ENCODE data around the gene ZNF407. TPM values are rescaled to one million over a fixed set of nuclear protein-coding genes. Genes with fewer than 3 reads are reported as not detected.
A peak's percentile ranks its signal among the peaks of the same experiment; 100 is the strongest.

Gene ZNF407
- total RNA-seq, 1 donor from 2014 or later = 14.7 TPM

DNA sequence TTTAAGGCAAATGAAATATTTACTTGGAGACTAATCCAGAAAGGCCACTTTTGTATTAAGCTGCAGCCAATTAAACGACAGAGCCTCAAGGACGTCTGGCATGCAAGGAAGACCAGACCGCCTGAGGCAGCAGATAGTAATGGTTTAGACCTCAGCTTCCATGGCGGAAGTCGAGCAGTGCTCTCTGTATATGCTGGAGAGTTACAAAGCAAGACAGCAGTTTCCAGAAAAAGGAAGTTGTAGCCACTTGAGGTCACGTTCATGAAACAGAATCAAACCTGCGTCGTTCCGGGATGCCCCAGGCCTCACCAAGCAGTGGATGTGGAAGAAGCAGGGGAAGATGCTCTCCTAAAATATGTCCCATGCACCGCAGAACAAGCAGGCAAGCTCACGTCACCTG is 469.3 kb downstream of the ZNF407 start:
- no peak for DNase-seq (ENCODE audit: extremely low spot score, unreplicated experiment)
- Mint-ChIP-seq H3K4me1 (ENCODE audit: unreplicated experiment) (peaks cover 41% of the 10 kb centered on the region), H3K4me3 (no peak overlapping the region), H3K36me3 (peaks cover 6% of the 10 kb centered on the region), H3K27me3 (no peaks in the 10 kb centered on the region), H3K27ac (no peak overlapping the region), H3K9me3 (no peaks in the 10 kb centered on the region)
- TF ChIP-seq, protein P1, sequence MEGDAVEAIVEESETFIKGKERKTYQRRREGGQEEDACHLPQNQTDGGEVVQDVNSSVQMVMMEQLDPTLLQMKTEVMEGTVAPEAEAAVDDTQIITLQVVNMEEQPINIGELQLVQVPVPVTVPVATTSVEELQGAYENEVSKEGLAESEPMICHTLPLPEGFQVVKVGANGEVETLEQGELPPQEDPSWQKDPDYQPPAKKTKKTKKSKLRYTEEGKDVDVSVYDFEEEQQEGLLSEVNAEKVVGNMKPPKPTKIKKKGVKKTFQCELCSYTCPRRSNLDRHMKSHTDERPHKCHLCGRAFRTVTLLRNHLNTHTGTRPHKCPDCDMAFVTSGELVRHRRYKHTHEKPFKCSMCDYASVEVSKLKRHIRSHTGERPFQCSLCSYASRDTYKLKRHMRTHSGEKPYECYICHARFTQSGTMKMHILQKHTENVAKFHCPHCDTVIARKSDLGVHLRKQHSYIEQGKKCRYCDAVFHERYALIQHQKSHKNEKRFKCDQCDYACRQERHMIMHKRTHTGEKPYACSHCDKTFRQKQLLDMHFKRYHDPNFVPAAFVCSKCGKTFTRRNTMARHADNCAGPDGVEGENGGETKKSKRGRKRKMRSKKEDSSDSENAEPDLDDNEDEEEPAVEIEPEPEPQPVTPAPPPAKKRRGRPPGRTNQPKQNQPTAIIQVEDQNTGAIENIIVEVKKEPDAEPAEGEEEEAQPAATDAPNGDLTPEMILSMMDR (conservative IDR thresholded peaks at IDR 0.05) = no peak

DNA sequence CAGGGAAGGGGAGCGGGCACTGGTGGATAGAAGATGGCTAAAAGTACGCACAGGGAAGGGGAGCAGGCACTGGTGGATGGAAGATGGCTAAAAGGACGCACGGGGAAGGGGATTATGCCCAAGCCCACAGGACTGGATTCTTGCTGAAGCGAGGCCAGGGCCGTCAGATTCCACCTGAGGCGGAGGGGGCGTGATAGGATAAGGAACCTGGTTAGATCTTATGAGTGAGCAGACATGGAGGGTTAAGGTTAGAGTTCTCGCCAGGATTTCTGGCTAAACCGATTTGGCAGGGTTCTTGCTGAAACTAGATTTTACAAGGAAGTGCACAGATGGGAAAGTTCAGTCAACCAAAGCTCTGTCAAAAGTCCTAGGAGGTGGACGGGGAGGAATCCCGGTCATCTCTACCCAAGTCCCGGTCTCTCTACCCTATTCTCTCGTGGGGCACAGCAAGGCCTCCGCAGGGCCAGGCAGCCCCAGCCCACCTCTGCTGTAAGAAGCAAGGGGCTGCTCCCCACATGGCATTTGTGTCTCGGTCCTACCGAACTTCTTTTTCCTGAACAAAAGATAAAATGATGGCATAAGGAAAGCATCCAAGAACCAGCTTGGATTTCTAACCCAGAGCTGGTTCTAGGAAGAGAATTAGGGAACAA is 470.5 kb downstream of the ZNF407 start:
- DNase-seq (ENCODE audit: extremely low spot score, unreplicated experiment) = no peak
- TF ChIP-seq, protein P1 (conservative IDR thresholded peaks at IDR 0.05) = no peak
- peaks cover 6% of the 10 kb centered on the region for H3K36me3 Mint-ChIP-seq
- peak overlapping the region; percentile 19 for H3K27ac Mint-ChIP-seq
- no peaks in the 10 kb centered on the region for H3K9me3 Mint-ChIP-seq
- H3K4me3 Mint-ChIP-seq = no peak overlapping the region
- no peaks in the 10 kb centered on the region for H3K27me3 Mint-ChIP-seq
- H3K4me1 Mint-ChIP-seq (ENCODE audit: unreplicated experiment) = peaks cover 41% of the 10 kb centered on the region

DNA sequence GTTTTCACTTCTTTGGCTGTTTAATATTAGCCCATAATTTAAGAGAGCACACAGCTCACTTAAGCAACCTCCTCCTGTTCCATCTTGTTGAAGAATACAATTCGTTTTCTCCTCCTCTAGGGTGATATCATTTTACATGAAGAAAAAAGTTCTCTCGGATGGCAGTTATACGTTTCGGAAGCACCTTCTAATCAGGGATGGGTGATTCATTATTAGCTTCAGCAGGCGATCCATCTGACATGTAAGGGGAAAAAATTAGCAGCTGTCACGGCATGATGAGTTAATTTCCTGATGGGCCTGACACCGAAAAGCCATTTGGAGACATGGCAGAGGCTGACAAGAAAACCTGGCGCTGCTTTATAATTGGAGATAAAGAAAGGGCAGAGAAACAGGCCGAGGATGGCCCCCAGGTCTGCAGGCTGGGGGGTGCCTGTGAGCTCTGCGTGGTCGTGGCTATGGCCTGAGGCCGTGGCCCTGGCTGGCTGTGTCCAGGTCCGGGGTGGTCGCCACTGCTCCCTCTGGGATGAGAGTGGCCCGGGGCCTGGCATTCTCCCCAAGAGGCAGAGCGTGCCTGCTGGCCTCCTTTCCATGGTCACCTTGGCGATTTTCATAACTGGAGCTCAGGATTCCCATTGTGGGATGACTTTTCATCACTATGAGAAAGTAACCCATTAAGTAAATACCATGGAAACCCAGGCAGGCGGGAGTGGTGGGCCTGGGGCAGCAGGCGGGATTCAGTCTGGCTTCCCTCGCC is 471.2 kb downstream of the ZNF407 start:
- Mint-ChIP-seq H3K36me3 (peaks cover 6% of the 10 kb centered on the region), H3K9me3 (no peaks in the 10 kb centered on the region), H3K27me3 (no peaks in the 10 kb centered on the region), H3K4me3 (no peak overlapping the region), H3K27ac (no peak overlapping the region), H3K4me1 (ENCODE audit: unreplicated experiment) (peaks cover 41% of the 10 kb centered on the region)
- TF ChIP-seq, protein P1 (conservative IDR thresholded peaks at IDR 0.05) = no peak
- DNase-seq (ENCODE audit: extremely low spot score, unreplicated experiment) = no peak

DNA sequence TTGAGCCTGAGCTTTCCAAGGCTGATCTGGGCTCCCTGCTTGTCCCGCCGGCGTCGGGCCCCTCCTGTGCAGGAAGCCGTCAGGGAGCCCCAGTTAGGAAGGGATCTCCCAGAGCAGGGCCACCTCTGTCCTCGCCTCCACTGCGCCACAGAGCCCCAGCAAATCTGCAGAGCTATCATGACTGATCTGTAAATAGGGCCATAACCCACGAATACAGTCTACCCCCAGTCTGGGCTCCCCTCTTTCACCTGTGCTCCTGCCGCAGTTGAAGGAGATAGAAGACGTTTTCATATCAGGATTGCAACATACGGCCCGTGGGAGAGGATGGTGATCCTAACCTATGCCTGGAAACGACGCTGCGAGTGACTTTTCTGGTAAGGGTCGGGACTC is 472.6 kb downstream of the ZNF407 start:
- Mint-ChIP-seq H3K4me1 (ENCODE audit: unreplicated experiment) (peaks cover 41% of the 10 kb centered on the region), H3K9me3 (no peaks in the 10 kb centered on the region), H3K4me3 (no peak overlapping the region), H3K27me3 (no peaks in the 10 kb centered on the region), H3K36me3 (peaks cover 5% of the 10 kb centered on the region), H3K27ac (peak overlapping the region; percentile 50)
- TF ChIP-seq, protein P1 (conservative IDR thresholded peaks at IDR 0.05) = no peak
- DNase-seq (ENCODE audit: extremely low spot score, unreplicated experiment) = no peak

DNA sequence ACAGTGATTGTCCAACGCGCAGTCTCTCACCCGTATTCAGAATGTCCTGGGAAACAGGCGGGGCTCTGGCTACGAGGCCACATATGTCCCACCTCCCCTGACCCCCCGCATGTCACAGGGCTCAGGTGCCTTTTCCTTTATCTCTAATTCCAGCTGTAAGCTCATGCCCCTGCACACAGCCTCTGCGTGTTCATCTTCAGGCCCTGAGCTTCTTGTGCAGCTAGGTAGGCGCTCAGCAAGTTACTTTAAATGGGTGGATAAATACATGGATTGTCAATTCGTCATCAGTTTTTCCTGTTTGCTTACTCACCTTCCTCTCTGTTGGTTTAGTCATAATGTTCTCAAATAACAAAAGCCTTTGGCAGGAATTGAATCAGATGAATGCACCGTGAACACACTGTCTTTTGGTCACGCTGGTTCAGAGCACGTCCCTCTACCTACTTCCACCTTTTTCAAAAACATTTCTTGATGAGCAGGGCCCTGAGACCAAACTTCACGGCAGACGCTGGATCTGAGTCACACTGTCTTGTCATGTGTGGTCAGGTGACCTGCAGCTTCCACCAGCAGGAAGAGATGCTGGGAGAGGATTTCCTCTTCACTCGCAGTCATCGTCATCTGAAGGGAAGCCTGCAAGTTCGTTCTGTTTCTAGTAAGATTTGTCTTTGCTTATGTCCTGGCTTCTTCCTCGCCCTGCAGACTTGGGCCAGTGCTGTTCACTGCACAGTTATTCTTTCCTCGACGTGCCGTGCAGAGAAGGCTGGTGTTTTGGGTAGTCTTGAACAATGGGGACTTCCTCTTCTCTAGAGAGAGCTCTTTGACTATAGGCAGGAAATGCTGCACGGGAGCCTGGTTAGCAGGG is 473.2 kb downstream of the ZNF407 start:
- no peak for DNase-seq (ENCODE audit: extremely low spot score, unreplicated experiment)
- Mint-ChIP-seq H3K4me3 (peak overlapping the region; percentile 10), H3K9me3 (no peaks in the 10 kb centered on the region), H3K27ac (peak overlapping the region; percentile 50), H3K4me1 (ENCODE audit: unreplicated experiment) (peaks cover 41% of the 10 kb centered on the region), H3K27me3 (no peaks in the 10 kb centered on the region), H3K36me3 (no peaks in the 10 kb centered on the region)
- TF ChIP-seq, protein P1 (conservative IDR thresholded peaks at IDR 0.05) = no peak

All from type B pancreatic cell (in vitro differentiated cells).